ENCODE measurements around the gene PCDHGA1. TPM values are rescaled to one million over a fixed set of nuclear protein-coding genes. Genes with fewer than 3 reads are reported as not detected.

PCDHGA1 gene
- total RNA-seq, 1 experiment from 2014 or later = 0.63 TPM

DNA sequence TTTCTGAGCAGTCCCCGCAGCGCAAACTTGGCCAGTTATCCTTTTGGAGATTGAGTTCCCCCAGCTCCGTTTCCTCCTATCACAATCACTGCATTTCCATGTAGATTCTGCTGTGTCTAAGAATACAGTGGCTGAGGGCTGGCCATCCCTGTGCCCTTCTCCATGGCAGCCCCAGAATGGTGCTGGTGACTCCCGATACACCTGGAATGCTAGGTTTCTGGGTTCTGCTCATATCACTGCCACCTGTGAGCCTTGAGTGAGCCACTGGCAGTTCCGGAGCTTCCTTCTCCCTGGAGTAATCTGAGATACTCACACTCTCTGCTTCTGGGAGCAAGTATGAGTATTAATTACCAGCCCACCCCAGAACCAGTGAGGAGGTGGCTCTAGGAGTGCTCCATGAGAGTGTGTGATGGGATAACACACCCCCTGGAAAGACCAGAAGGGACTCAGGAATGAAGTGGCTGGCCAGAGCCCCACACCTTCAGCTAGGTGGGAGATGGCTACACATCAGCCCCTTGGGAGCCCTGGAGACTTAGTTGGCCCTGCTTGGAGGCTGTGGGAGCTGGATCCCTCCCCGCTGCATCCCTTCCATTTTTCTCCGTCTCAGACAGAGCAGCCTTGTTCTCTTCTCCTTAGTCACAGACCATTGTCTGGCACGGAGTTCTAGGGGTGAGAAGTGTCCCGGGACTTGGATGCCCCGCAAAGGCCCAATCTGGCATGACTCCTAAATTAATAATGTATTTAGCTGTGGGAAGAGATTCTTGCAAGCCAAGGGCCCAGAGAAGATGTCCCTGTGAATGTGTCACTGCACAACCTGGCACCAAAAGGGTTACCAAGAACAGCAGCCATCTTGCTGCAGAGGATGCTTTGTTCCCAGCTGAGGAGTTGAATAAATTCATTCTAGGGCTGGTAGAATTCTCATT, 163.4 kb downstream of the PCDHGA1 start:
- Histone ChIP-seq H4K8ac (replicated peaks; ENCODE audit: insufficient read length, low read depth, low read length) (no peak overlapping the region), H2BK12ac (ENCODE audit: insufficient read length, low read depth, low read length) (no peak overlapping the region), H3K23ac (ENCODE audit: insufficient read length, low read depth, low read length) (no peak overlapping the region), H3K56ac (ENCODE audit: insufficient read length, low read depth, low read length) (no peak overlapping the region), H3K27ac (ENCODE audit: insufficient read length, low read depth, low read length) (no peak overlapping the region), H2BK120ac (ENCODE audit: low read depth, low read length, poor library complexity, severe bottlenecking) (no peak overlapping the region), H2BK5ac (ENCODE audit: insufficient read length, low read length) (no peak overlapping the region), H3K14ac (ENCODE audit: insufficient read depth, low read length) (no peak overlapping the region), H3K23me2 (ENCODE audit: insufficient read length, low read depth, low read length, poor library complexity, severe bottlenecking) (peaks cover 14% of the 10 kb centered on the region), H2AK5ac (ENCODE audit: insufficient read length, low read length) (no peak overlapping the region), H3K27me3 (ENCODE audit: insufficient read depth, low read length) (peaks cover 4% of the 10 kb centered on the region; the same call in 1 of the 2 replicates), H3K4me2 (ENCODE audit: insufficient read depth, insufficient read length, low read length) (no peak overlapping the region), H2BK15ac (ENCODE audit: low read depth, low read length) (no peak overlapping the region), H2BK20ac (ENCODE audit: low read depth, low read length, poor library complexity, severe bottlenecking) (no peak overlapping the region), H3K18ac (ENCODE audit: insufficient read length, low read depth, low read length) (no peak overlapping the region), H3K9me3 (ENCODE audit: control insufficient read depth, low read depth, low read length) (no peaks in the 10 kb centered on the region), H3K79me2 (ENCODE audit: insufficient read depth, low read length) (no peaks in the 10 kb centered on the region), H3K4ac (ENCODE audit: low read depth, low read length) (no peak overlapping the region), H3K4me1 (ENCODE audit: insufficient read depth, low read length) (peaks cover 14% of the 10 kb centered on the region), H3T11ph (ENCODE audit: low read length) (no peak overlapping the region), H4K5ac (ENCODE audit: insufficient read length, low read depth, low read length) (no peak overlapping the region), H4K91ac (ENCODE audit: insufficient read length, low read depth, low read length) (no peak overlapping the region), H4K20me1 (ENCODE audit: control insufficient read depth, insufficient read depth, insufficient read length) (no peaks in the 10 kb centered on the region), H3K79me1 (ENCODE audit: insufficient read depth, low read depth, low read length, poor library complexity, severe bottlenecking) (no peaks in the 10 kb centered on the region), H2AFZ (ENCODE audit: low read length) (no peak overlapping the region), H3K9ac (ENCODE audit: extremely low read depth, insufficient read length, low read length) (no peak overlapping the region)
- H3K27ac Mint-ChIP-seq = peak overlapping the region in 2 of 3 experiments; percentile 82; a peak in 2 of 7 replicates
- H3K4me1 Mint-ChIP-seq = peaks cover 33 to 34% of the 10 kb centered on the region in 2 experiments
- WGBS (ENCODE audit: extremely low coverage, insufficient read length, low lambda C conversion rate) = no CpG with 5 or more reads among the region's 10 CpGs
- H3K4me3 Mint-ChIP-seq = no peak overlapping the region
- H3K27me3 Mint-ChIP-seq (ENCODE audit: low read depth) = peaks cover 2% of the 10 kb centered on the region; the same call in 1 of the 2 replicates
- DNase-seq = no peak
- TF ChIP-seq, protein P1, sequence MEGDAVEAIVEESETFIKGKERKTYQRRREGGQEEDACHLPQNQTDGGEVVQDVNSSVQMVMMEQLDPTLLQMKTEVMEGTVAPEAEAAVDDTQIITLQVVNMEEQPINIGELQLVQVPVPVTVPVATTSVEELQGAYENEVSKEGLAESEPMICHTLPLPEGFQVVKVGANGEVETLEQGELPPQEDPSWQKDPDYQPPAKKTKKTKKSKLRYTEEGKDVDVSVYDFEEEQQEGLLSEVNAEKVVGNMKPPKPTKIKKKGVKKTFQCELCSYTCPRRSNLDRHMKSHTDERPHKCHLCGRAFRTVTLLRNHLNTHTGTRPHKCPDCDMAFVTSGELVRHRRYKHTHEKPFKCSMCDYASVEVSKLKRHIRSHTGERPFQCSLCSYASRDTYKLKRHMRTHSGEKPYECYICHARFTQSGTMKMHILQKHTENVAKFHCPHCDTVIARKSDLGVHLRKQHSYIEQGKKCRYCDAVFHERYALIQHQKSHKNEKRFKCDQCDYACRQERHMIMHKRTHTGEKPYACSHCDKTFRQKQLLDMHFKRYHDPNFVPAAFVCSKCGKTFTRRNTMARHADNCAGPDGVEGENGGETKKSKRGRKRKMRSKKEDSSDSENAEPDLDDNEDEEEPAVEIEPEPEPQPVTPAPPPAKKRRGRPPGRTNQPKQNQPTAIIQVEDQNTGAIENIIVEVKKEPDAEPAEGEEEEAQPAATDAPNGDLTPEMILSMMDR (conservative IDR thresholded peaks at IDR 0.05) = no peak
- peaks cover 16 to 18% (median 18%) of the 10 kb centered on the region in 3 experiments; a peak in 6 of 7 replicates for H3K36me3 Mint-ChIP-seq (ENCODE audit: insufficient read depth in 1 of 3, low read depth in 3 of 3)
- no peaks in the 10 kb centered on the region for H3K9me3 Mint-ChIP-seq
